HG03159 (cell line): ENCODE measurements around the gene VSX1.

Experiments
- ATAC-seq: cut with Tn5 transposase; IDR thresholded peaks from one replicate; pipeline ENCODE4 v1.9.1; 2021; ENCODE audit warnings: mild to moderate bottlenecking, moderate library complexity; ENCODE audit not compliant: unreplicated experiment

The VSX1 gene

DNA sequence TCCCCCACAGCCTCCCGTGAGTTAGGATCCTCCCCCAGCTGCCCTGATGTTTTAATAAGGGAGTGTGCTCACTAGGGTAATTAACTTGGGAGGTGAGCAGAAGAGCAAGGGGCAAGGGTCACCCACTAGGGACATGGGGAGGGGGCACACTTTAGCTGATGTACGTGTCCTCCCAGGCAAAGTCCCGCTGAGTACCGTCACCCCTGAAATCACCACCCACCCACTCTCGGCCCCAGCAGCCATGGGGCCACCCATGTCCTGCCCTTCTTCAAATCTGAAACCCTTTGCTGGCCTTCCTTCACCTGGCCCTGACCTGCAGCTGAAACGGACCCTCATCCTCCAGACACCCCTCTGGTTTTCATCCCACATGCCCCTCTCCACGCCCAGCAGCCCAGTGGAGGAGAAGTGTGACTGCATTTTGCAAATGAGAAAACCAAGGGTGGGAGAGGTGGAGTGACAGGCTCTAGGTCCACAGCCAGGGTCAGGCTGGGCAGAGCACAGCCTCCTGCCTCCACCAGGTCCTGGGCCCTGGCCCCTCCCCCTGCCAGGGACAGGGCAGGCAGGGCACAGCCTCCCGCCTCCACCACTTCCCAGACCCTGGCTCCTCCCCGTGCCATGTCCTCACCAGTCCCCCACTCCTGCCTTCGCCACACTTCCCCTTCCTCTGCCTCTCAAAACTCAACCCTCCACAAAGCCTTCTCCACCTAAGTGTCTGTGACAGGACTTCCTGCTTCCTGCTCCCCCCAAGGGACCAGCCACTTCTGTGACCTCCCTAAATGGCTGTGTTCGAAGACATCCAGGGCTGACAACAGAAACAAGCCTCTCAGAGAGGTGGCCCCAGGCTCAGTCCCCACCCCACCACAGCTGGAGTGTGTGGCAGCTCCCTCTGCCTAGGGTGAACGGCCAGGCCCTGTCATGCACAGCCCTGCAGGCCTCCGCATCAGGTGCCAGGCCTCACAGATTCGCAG is 39.1 kb downstream of the VSX1 start:
- peak; percentile 85 for ATAC-seq

- ATAC-seq: no peak
These were observed 40.0 kb downstream of the VSX1 start for GRCh38 chr20:25041813-25042530.

DNA sequence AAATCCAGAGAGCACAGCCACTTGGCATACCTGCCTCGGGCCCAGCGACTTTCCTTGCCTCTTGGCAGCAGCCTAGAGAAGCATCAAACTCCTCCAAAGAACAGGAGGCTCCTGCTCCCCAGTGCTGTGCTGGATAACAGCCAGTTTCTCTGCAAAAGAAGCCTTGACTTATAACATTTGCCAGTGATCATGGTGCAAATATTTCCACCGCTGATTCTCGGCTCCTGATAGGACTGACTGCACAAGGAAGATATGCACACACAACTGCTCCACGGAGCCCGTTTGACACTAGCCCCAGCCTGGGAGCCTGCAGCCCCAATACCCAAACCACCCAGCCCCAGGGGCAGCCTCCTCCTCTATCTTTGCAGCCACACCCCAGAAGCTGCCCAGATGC is 41.5 kb downstream of the VSX1 start:
- no peak for ATAC-seq

GRCh38 chr20:25039697-25040437 is 42.1 kb downstream of the VSX1 start:
- ATAC-seq: no peak

- ATAC-seq: no peak
These were observed 43.3 kb downstream of the VSX1 start for GRCh38 chr20:25038591-25039015.

- no peak for ATAC-seq
These were observed 43.9 kb downstream of the VSX1 start for GRCh38 chr20:25038103-25038410.

DNA sequence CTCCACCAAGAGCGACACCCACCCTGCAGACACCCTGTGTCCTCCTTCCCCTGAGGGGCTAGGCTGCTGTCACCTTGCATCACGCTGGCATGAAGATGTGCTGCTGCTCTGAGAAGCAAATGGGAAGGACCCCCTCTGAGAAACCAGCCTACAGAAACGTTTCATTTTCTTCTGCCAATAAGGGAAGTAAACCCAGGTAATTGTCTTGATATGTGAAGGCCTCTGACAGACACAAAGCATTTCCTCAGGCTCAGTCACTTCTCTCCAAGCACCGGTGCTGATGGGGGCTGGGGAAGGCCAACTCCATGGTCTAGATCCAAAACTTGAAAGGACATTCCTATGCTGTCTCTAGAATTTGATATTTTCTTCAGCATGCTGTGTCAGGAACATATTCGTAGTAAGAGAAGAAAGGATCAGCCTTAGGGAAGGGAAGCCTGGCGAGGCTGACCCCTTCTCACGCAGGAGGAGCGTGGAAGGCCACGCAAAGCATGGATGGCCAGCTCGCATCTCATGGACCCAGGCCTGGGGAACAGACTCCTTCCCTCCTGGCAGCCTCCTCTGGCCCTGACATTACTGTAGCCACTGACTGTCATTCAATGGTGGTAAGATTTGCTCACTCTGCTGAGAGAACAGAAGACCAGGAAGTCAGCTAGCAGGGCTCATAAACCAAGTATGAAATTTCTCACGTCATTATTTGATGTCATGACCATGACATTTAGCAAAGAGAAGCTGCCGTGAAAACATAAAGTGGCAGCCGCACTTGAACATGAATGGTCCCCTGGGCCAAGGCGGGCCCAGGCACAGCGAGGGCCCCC is 44.4 kb downstream of the VSX1 start:
- no peak for ATAC-seq

GRCh38 chr20:25036331-25036936 is 45.5 kb downstream of the VSX1 start:
- ATAC-seq: no peak

GRCh38 chr20:25035921-25036320 is 46.0 kb downstream of the VSX1 start:
- ATAC-seq: no peak

GRCh38 chr20:25033924-25034300 is 48.0 kb downstream of the VSX1 start:
- no peak for ATAC-seq

- no peak for ATAC-seq
These were observed 48.5 kb downstream of the VSX1 start for GRCh38 chr20:25033265-25033923.

GRCh38 chr20:25032478-25033264 is 49.3 kb downstream of the VSX1 start:
- ATAC-seq: no peak

GRCh38 chr20:25032065-25032477 is 49.9 kb downstream of the VSX1 start:
- ATAC-seq: no peak

DNA sequence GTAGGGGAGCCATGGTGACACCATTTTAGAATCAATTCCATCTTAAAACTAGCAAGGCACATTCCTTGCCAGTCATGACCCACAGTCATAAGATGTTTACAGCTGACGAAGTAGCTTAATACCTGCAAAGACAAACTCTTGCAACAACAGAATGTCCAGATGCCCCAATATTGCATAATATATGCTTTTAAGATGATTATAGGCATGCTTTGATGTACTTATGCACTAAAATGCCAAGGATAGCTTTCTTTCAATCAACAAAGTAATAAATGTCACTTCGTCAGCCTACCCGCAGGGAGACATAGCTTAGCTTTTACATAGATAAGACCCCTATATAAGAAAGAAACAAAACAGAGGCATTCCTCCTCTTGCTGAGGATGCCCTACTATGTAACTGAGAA is 50.7 kb downstream of the VSX1 start:
- no peak for ATAC-seq

DNA sequence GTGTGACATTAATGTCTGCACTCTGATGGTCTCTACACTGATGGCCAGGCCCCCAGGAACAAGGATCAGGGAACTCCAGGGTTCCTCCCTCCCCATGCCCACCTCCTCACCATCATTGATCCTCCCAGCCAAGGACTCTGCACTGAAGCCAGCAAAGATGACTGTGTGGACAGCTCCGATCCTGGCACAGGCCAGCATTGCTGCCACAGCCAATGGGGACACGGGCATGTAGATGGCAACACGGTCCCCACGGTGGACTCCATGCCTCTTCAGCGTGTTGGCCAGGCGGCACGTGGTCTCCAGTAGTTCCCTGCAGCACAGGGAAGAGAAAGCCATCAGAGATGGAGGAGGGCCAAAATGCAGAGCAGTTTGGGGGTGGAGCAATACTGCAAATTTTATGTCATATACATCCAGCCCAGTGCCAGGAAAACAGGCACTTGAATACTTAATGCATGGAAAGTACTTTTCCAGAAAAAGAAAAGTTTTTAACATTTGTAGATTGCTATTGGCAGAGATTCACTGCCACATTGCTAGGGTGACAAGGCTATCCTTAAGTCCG is 51.2 kb downstream of the VSX1 start:
- ATAC-seq: no peak

DNA sequence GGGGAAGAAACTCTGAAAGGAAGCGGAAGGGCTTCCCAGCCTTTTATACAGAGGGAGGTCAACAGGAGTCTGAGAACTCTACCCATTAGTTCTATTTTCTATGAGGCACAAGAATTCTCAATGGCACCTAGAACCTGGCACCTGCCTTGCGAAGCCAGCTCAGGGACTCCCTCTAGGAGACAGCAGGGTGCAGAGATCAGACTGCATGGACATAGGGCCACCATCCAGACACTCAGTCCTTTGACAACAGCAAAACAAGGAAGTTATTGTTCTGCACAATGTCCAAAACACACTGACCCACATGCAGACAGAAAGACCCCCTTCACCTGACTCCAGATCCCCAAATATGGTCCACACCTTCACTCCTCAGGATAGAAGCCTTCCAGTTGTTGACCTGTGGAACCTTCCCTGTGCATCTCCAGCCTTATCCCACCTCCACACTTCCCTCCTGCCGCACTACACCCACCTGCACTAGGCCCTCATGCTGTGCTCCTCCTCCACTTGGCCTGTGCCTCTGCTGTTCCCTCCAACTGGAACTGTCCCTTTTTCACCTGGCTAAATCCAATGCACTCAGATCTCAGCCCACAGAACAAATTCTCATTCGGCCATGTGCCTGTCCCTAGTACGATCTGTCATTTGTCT is 51.8 kb downstream of the VSX1 start:
- no peak for ATAC-seq

DNA sequence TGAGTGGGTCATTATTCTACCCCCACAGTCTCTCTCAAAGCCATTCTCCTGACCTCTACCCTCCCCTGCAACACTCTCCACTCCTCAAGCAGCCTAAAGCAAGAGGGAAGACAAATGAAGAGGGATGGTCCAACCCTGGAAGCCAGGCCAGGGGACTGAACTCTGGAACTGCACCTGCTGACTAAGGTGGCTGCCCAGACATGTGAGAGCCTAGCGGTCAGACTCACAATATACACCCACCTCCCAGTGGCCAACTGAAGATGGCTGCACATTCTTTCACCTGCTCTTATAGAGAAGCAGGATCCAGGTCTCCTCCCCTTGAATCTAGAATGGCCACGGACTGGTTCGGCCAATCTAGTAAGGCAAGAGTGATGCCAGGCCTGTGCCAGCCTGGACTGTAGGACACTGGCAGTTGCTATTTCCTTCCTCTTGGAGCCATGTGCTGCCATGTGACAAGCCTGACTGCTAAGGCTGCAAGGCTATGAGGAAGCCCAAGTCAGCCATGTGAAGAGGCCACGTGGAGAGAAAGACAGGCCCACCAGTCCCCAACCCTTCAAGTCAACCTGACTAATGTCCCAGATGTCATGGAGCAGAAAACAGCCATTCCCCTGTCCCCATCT is 55.8 kb downstream of the VSX1 start:
- no peak for ATAC-seq
